DOHH2 (cell line): ENCODE data around the gene RGS7.

Experiments used
- H3F3A ChIP-seq: fragments of 200-600 bp; sonication (generic), shearing (Covaris generic); 2 replicates; pipeline ENCODE4 v1.6.0; 2016; ENCODE audit warnings: antibody characterized with exemption, mild to moderate bottlenecking; ENCODE audit not compliant: control insufficient read depth, insufficient read depth
- H3K27ac ChIP-seq: fragments of 200-600 bp; sonication (generic); 2 replicates; pipeline ENCODE4 v1.5.1; 2014; ENCODE audit warnings: low read depth, mild to moderate bottlenecking, low read length, moderate library complexity
- H3K27me3 ChIP-seq: fragments of 200-600 bp; sonication (generic); 2 replicates; pipeline ENCODE4 v1.6.1; 2014; ENCODE audit warnings: mild to moderate bottlenecking, low read length, mixed read lengths; ENCODE audit not compliant: control insufficient read depth
- H3K36me3 ChIP-seq: fragments of 200-600 bp; sonication (generic); 2 replicates; pipeline ENCODE4 v1.6.1; 2014; ENCODE audit warnings: mild to moderate bottlenecking, low read length, moderate library complexity, mixed read lengths; ENCODE audit not compliant: control insufficient read depth
- H3K4me1 ChIP-seq: fragments of 200-600 bp; sonication (generic); 2 replicates; pipeline ENCODE4 v1.6.1; 2014; ENCODE audit warnings: mild to moderate bottlenecking, low read length, mixed read lengths; ENCODE audit not compliant: control insufficient read depth
- H3K4me2 ChIP-seq: fragments of 200-600 bp; sonication (generic); 2 replicates; pipeline ENCODE4 v1.6.0; 2014; ENCODE audit warnings: mild to moderate bottlenecking, low read length, moderate library complexity
- H3K4me3 ChIP-seq: fragments of 200-600 bp; sonication (generic); 2 replicates; pipeline ENCODE4 v1.5.1; 2014; ENCODE audit warnings: mild to moderate bottlenecking, low read length, mixed read lengths
- H3K79me2 ChIP-seq: fragments of 200-600 bp; sonication (generic); 2 replicates; pipeline ENCODE4 v1.6.1; 2014; ENCODE audit warnings: mild to moderate bottlenecking, low read length, mixed read lengths; ENCODE audit not compliant: control insufficient read depth
- H3K9me2 ChIP-seq: fragments of 200-600 bp; sonication (generic); replicated peaks from 2 replicates; pipeline ENCODE4 v1.6.1; 2014; ENCODE audit warnings: mild to moderate bottlenecking, low read length, mixed read lengths; ENCODE audit not compliant: control insufficient read depth
- H3K9me3 ChIP-seq: fragments of 200-600 bp; sonication (generic); 2 replicates; pipeline ENCODE4 v1.6.1; 2014; ENCODE audit warnings: antibody characterized with exemption, low read length, mixed read lengths; ENCODE audit not compliant: control insufficient read depth, insufficient read depth
- H4K20me1 ChIP-seq: fragments of 200-600 bp; sonication (generic); 2 replicates; pipeline ENCODE4 v1.6.0; 2014; ENCODE audit warnings: low read depth, mild to moderate bottlenecking, antibody characterized with exemption, low read length, moderate library complexity; ENCODE audit not compliant: control insufficient read depth, insufficient read depth
- EZH2phosphoT487 ChIP-seq: fragments of 200-600 bp; sonication (generic); IDR thresholded peaks from 2 replicates; pipeline ENCODE4 v1.6.1; 2017; ENCODE audit warnings: borderline replicate concordance, mild to moderate bottlenecking, antibody characterized with exemption, low read length, moderate library complexity, mixed read lengths
- TF ChIP-seq, protein P1 (sequence below): fragments of 200-600 bp; sonication (generic); IDR thresholded peaks from one replicate; pipeline ENCODE4 v1.5.1; 2014; ENCODE audit warnings: antibody characterized with exemption, mild to moderate bottlenecking, low read depth, low read length; ENCODE audit not compliant: poor library complexity, severe bottlenecking

Gene RGS7

DNA sequence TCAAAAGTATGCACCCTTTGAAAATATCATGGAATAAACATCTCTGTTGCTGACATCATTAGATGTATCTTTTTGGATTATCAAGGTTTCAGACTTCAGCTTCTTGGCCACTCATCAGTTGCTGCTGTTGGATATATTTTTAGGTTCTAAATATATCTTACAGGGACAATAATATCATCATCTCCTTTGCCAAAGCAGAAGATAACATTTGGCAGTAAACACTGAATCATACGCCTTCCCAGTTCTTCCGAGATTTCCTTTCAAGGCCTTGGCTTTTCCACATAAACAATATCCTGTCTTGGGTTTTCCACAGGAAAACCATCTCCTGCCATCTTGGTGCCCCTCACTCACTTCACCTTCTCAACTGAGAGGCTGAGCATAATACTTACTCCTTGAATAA is 39.3 kb downstream of the RGS7 start:
- Histone ChIP-seq H3K9me2 (no peaks in the 10 kb centered on the region), H4K20me1 (no peaks in the 10 kb centered on the region), H3K4me2 (no peak overlapping the region), H3K4me3 (no peak overlapping the region), H3K27me3 (no peaks in the 10 kb centered on the region), H3K79me2 (no peaks in the 10 kb centered on the region), H3K27ac (no peak overlapping the region), H3F3A (no peaks in the 10 kb centered on the region), H3K36me3 (no peaks in the 10 kb centered on the region), H3K9me3 (no peaks in the 10 kb centered on the region), H3K4me1 (no peaks in the 10 kb centered on the region)
- no peak for TF ChIP-seq EZH2phosphoT487
- TF ChIP-seq, protein P1, sequence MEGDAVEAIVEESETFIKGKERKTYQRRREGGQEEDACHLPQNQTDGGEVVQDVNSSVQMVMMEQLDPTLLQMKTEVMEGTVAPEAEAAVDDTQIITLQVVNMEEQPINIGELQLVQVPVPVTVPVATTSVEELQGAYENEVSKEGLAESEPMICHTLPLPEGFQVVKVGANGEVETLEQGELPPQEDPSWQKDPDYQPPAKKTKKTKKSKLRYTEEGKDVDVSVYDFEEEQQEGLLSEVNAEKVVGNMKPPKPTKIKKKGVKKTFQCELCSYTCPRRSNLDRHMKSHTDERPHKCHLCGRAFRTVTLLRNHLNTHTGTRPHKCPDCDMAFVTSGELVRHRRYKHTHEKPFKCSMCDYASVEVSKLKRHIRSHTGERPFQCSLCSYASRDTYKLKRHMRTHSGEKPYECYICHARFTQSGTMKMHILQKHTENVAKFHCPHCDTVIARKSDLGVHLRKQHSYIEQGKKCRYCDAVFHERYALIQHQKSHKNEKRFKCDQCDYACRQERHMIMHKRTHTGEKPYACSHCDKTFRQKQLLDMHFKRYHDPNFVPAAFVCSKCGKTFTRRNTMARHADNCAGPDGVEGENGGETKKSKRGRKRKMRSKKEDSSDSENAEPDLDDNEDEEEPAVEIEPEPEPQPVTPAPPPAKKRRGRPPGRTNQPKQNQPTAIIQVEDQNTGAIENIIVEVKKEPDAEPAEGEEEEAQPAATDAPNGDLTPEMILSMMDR: no peak

DNA sequence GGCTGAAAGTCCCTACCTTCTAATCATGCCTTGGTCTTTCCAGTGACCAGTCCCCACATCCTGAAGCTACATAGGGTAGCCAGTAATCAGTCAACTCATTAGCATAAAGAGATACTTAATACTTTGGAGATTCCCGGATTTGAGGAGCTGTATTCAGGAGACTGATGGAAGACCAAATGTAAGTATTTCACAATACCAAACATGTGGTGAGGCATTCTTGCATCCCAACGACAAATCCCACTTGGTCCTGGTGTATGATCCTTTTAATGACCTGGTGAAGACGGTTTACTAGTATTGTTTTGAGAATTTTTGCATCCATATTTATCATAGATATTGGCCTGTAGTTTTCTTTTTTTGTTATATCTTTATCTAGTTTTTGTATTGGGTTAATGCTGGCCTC is 40.6 kb downstream of the RGS7 start:
- no peaks in the 10 kb centered on the region for H3K79me2 ChIP-seq

DNA sequence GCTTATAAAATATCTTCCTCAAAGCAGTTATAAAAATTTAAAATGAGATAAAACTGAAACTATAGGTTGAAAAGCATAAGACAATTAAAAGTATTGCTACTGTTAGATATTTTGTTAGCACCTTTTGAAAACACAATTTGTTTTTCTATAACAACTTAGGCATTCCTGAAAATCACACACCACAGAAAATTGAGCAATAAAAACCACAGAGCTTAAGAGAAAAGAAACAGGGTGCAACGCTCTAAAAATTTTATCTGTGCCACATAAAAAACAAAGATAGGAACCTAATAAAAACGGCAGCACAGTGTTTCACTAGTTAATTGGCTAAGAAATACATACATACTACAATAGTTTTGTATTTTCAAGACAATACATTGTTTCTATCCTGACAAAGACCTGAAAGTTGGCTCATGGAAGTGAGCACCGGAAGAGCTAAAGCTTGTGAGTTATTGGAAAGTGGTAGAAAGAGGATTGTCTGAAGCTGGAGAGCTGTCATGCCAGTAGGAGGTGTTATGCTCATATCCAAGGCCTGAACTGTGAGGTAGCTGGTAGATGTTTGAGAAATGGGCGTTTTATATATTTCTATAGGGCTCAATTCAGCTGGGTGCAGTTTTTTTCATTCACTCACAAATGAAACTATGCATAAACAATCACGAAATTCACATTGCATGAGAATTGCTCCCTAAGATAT is 45.8 kb downstream of the RGS7 start:
- Histone ChIP-seq H3K36me3 (no peaks in the 10 kb centered on the region), H3K4me3 (no peak overlapping the region), H3K4me2 (no peak overlapping the region), H3K27ac (no peak overlapping the region), H3K9me2 (no peaks in the 10 kb centered on the region; the same call in 1 of the 2 replicates), H3K9me3 (peaks cover 3% of the 10 kb centered on the region; the same call in 1 of the 2 replicates), H3F3A (no peaks in the 10 kb centered on the region), H3K4me1 (no peaks in the 10 kb centered on the region), H3K27me3 (no peaks in the 10 kb centered on the region), H3K79me2 (no peaks in the 10 kb centered on the region), H4K20me1 (no peaks in the 10 kb centered on the region)
- TF ChIP-seq, protein P1: no peak
- no peak for TF ChIP-seq EZH2phosphoT487

More for the DNA sequence above, 40.6 kb downstream of the RGS7 start:
- Histone ChIP-seq H3K4me3 (no peak overlapping the region), H3F3A (no peaks in the 10 kb centered on the region), H3K9me2 (no peaks in the 10 kb centered on the region), H4K20me1 (no peaks in the 10 kb centered on the region), H3K4me2 (no peak overlapping the region), H3K9me3 (no peaks in the 10 kb centered on the region), H3K27me3 (no peaks in the 10 kb centered on the region), H3K27ac (no peak overlapping the region), H3K4me1 (no peaks in the 10 kb centered on the region), H3K36me3 (no peaks in the 10 kb centered on the region)
- TF ChIP-seq, protein P1: no peak
- TF ChIP-seq EZH2phosphoT487: no peak
